ENCODE measurements around the gene TRIM37.

The TRIM37 gene

DNA sequence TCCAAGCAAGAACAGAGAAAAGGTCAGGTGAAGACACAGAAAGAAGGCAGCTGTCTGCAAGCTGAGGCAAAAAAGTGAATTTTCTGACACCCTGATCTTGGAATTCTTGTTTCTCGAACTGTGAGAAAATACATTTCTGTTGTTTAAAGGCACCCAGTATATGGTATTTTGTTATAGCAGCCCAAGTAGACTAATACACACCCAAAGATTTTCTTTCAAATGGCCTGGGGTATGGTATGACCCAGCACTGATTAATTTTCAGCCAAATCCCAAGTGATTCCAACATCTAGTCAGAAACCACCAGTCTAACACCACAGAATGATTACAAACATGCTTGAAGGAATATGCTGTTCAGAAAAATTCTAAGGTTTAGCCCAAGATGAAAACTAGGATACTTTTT, 36.8 kb downstream of the TRIM37 start:
- TF ChIP-seq, protein P1, sequence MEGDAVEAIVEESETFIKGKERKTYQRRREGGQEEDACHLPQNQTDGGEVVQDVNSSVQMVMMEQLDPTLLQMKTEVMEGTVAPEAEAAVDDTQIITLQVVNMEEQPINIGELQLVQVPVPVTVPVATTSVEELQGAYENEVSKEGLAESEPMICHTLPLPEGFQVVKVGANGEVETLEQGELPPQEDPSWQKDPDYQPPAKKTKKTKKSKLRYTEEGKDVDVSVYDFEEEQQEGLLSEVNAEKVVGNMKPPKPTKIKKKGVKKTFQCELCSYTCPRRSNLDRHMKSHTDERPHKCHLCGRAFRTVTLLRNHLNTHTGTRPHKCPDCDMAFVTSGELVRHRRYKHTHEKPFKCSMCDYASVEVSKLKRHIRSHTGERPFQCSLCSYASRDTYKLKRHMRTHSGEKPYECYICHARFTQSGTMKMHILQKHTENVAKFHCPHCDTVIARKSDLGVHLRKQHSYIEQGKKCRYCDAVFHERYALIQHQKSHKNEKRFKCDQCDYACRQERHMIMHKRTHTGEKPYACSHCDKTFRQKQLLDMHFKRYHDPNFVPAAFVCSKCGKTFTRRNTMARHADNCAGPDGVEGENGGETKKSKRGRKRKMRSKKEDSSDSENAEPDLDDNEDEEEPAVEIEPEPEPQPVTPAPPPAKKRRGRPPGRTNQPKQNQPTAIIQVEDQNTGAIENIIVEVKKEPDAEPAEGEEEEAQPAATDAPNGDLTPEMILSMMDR (IDR thresholded peaks at IDR 0.05; ENCODE audit: low read depth, low read length, missing control alignments) = no peak
- H3K4me3 ChIP-seq (ENCODE audit: low read depth, low read length) = no peak overlapping the region
- no peak for DNase-seq (ENCODE audit: low read depth)

DNA sequence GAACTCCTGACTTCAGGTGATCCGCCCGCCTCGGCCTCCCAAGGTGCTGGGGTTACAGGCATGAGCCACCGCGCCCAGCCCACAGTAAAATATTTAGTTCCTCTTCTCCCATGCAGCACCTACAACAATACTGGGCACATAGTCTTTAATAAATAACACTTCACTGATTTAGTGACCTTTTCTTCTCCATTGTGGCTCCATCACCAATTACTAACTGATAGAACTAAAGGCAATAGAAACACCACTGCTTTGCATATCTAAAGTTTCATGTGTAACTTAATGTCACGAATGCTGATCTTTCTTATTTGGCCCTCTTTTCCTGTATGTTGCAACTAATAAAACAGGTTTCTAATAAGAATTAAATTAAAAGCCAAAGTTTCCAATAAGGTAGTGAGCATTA, 38.9 kb downstream of the TRIM37 start:
- TF ChIP-seq, protein P1 (IDR thresholded peaks at IDR 0.05; ENCODE audit: low read depth, low read length, missing control alignments) = no peak
- no peak overlapping the region for H3K4me3 ChIP-seq (ENCODE audit: low read depth, low read length)
- no peak for DNase-seq (ENCODE audit: low read depth)

DNA sequence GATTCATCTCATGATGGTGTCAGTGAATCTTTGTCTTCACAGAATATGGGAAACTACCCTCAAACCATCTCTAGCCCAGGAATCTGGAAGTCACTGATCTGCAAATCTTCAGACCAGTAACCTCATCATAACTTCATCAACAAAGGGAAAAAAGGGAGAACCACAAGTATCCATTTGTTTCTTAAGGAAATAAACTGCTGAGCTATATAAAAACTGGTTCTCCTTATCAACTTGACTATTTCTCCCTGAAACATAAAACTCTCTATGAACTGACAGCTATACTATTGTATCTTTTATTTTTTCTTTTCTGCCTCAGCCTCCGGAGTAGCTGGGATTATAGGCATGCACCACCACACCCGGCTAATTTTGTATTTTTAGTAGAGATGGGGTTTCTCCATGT, 39.3 kb downstream of the TRIM37 start:
- TF ChIP-seq, protein P1 (IDR thresholded peaks at IDR 0.05; ENCODE audit: low read depth, low read length, missing control alignments) = no peak
- DNase-seq (ENCODE audit: low read depth) = no peak
- no peak overlapping the region for H3K4me3 ChIP-seq (ENCODE audit: low read depth, low read length)

DNA sequence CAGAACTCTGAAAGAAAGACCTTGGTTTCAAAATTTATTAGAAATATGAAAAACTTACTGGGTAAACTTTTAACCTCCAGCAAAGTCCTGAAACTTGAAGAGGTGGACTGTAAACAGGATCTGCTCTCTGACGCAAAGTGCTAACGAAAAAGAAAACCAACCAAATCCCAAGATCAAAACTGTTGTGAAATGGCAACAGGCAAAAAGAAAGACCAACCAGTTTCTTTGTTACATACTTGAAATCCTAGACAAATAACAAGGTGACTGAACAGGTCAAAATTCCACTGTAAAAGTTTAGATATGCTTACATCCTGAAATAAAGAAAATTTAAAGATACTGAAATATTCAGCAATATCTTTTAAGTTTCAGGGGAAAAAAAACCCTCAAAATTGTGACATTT, 44.2 kb downstream of the TRIM37 start:
- DNase-seq (ENCODE audit: low read depth) = no peak
- TF ChIP-seq, protein P1 (IDR thresholded peaks at IDR 0.05; ENCODE audit: low read depth, low read length, missing control alignments) = no peak
- no peak overlapping the region for H3K4me3 ChIP-seq (ENCODE audit: low read depth, low read length)

DNA sequence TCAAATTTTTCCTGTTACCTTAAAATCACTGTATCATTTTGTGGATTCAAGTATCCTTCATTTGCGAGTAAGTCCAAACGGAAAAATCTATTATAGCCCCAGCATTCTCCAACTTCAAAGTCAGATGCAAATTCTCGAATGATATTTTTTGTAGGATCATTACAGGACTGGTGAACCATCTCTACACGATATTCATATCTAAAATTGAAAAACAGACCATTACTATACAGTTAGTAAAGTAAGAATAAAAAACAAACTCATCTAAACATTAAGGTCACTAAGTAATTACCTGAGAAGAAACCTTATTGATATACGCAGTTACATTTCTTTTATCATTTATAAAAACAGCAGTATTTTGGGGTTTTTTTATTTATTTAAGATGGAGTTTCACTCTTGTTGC, 49.8 kb downstream of the TRIM37 start:
- no peak for DNase-seq (ENCODE audit: low read depth)
- no peak overlapping the region for H3K4me3 ChIP-seq (ENCODE audit: low read depth, low read length)
- TF ChIP-seq, protein P1 (IDR thresholded peaks at IDR 0.05; ENCODE audit: low read depth, low read length, missing control alignments) = no peak

DNA sequence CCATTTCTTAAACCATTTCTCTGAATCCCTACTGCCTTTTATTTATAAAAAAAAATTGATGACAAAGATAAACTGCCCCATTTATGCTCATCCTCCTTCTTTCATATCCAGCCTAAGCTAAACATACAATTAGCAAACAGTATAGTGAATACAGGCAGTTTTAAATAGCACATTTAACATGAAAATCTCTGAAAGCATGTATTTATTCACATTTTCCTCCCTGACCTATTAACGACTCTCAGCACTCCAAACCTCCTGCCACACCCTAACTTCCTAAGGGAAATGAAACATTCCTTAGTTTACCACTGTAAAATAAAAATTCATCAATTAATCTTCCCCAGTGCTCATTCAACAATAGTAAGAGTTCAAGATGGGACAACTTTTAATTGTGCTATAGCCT, 56.9 kb downstream of the TRIM37 start:
- TF ChIP-seq, protein P1 (IDR thresholded peaks at IDR 0.05; ENCODE audit: low read depth, low read length, missing control alignments) = no peak
- H3K4me3 ChIP-seq (ENCODE audit: low read depth, low read length) = no peak overlapping the region
- DNase-seq (ENCODE audit: low read depth) = no peak

- no peak overlapping the region for H3K4me3 ChIP-seq (ENCODE audit: low read depth, low read length)
- DNase-seq (ENCODE audit: low read depth) = no peak
- TF ChIP-seq, protein P1 (IDR thresholded peaks at IDR 0.05; ENCODE audit: low read depth, low read length, missing control alignments) = no peak
Observed at GRCh38 chr17:59047616-59048015, 59.1 kb downstream of the TRIM37 start.

All from GM12864 (cell line).